ENCODE results near the gene CPT1A.
A peak's percentile ranks its signal among the peaks of the same experiment; 100 is the strongest.

The CPT1A gene

GRCh38 chr11:68845351-68846002 is 3.8 kb upstream of the CPT1A start:
- H3K4me1 ChIP-seq = peaks cover 22 to 46% (median 40%) of the 10 kb centered on the region in 10 experiments
- H3K4me2 ChIP-seq = peak overlapping the region in 5 of 11 experiments; percentile 95 to 99 (median 99); a peak in 8 of 22 replicates
- no peak overlapping the region for H3K4me3 ChIP-seq
- TF ChIP-seq Cebpa-rat (IDR thresholded peaks at IDR 0.05) = no peak
- H3K9me3 ChIP-seq (replicated peaks in 1 of 11) = no peaks in the 10 kb centered on the region
- no peak overlapping the region for H3K9ac ChIP-seq
- no peaks in the 10 kb centered on the region for H3K36me3 ChIP-seq
- H4K20me1 ChIP-seq = no peaks in the 10 kb centered on the region; a peak in 1 of 22 replicates
- peaks cover 0 to 34% (median 0%) of the 10 kb centered on the region in 11 experiments; a peak in 7 of 22 replicates for H3K27me3 ChIP-seq
- no peak overlapping the region for H3K27ac ChIP-seq

DNA sequence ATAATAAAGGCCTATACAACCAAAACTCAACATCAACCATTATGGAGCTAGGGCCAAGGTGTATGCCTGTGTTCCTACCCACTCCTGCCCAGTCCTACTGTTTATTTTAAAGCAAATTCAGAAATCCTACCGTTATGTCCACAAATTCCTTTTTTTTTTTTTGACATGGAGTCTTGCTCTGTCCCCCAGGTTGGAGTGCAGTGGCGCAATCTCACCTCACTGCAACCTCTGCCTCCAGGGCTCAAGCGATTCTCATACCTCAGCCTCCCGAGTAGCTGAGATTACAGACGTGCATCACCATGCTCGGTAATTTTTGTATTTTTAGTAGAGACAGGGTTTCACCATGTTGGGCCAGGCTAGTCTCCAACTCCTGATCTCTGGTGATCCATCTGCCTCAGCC is 3.1 kb upstream of the CPT1A start:
- Histone ChIP-seq H3K4me2 (peak overlapping the region in 9 of 11 experiments; percentile 95 to 99 (median 98); a peak in 16 of 22 replicates), H3K9me3 (replicated peaks in 1 of 11) (no peaks in the 10 kb centered on the region), H3K4me1 (peaks cover 29 to 52% (median 47%) of the 10 kb centered on the region in 10 experiments), H4K20me1 (peaks cover 0 to 5% (median 0%) of the 10 kb centered on the region in 11 experiments; a peak in 3 of 22 replicates), H3K4me3 (peak overlapping the region in 1 of 10 experiments; percentile 84; a peak in 1 of 20 replicates), H3K27me3 (peaks cover 0 to 34% (median 0%) of the 10 kb centered on the region in 11 experiments; a peak in 7 of 22 replicates), H3K9ac (no peak overlapping the region), H3K36me3 (no peaks in the 10 kb centered on the region), H3K27ac (no peak overlapping the region)
- TF ChIP-seq Cebpa-rat (IDR thresholded peaks at IDR 0.05) = no peak

GRCh38 chr11:68844376-68844775 is 2.7 kb upstream of the CPT1A start:
- Histone ChIP-seq H4K20me1 (peaks cover 0 to 9% (median 0%) of the 10 kb centered on the region in 11 experiments; a peak in 3 of 22 replicates), H3K27ac (peak overlapping the region in 3 of 11 experiments; percentile 2 to 96 (median 52); a peak in 2 of 22 replicates), H3K27me3 (peaks cover 0 to 34% (median 0%) of the 10 kb centered on the region in 11 experiments; a peak in 7 of 22 replicates), H3K4me3 (peak overlapping the region; percentile 62 to 84 (median 72); a peak in 19 of 20 replicates), H3K4me2 (peak overlapping the region; percentile 95 to 99 (median 98)), H3K9me3 (replicated peaks in 1 of 11) (no peaks in the 10 kb centered on the region), H3K4me1 (peaks cover 33 to 57% (median 51%) of the 10 kb centered on the region in 10 experiments), H3K36me3 (no peaks in the 10 kb centered on the region), H3K9ac (peak overlapping the region in 9 of 11 experiments; percentile 30 to 88 (median 84); a peak in 14 of 22 replicates)
- TF ChIP-seq Cebpa-rat (IDR thresholded peaks at IDR 0.05) = no peak

- no peak for TF ChIP-seq Cebpa-rat (IDR thresholded peaks at IDR 0.05)
- no peaks in the 10 kb centered on the region for H3K36me3 ChIP-seq
- H3K9ac ChIP-seq = peak overlapping the region in 10 of 11 experiments; percentile 30 to 88 (median 68); a peak in 18 of 22 replicates
- H3K4me1 ChIP-seq = peaks cover 34 to 57% (median 51%) of the 10 kb centered on the region in 10 experiments
- peaks cover 0 to 34% (median 0%) of the 10 kb centered on the region in 11 experiments; a peak in 7 of 22 replicates for H3K27me3 ChIP-seq
- H3K9me3 ChIP-seq (replicated peaks in 1 of 11) = no peaks in the 10 kb centered on the region
- peaks cover 0 to 10% (median 0%) of the 10 kb centered on the region in 11 experiments; a peak in 3 of 22 replicates for H4K20me1 ChIP-seq
- H3K4me3 ChIP-seq = peak overlapping the region; percentile 62 to 84 (median 72)
- H3K27ac ChIP-seq = peak overlapping the region in 5 of 11 experiments; percentile 2 to 96 (median 38); a peak in 8 of 22 replicates
- H3K4me2 ChIP-seq = peak overlapping the region; percentile 95 to 99 (median 98)
These were observed 2.1 kb upstream of the CPT1A start for GRCh38 chr11:68843703-68844312.

- Histone ChIP-seq H4K20me1 (peaks cover 0 to 10% (median 0%) of the 10 kb centered on the region in 11 experiments; a peak in 3 of 22 replicates), H3K4me2 (peak overlapping the region; percentile 95 to 99 (median 98)), H3K27me3 (peaks cover 0 to 34% (median 0%) of the 10 kb centered on the region in 11 experiments; a peak in 7 of 22 replicates), H3K36me3 (no peaks in the 10 kb centered on the region), H3K4me1 (peaks cover 40 to 64% (median 58%) of the 10 kb centered on the region in 10 experiments), H3K4me3 (peak overlapping the region; percentile 62 to 84 (median 72)), H3K9ac (peak overlapping the region; percentile 24 to 88 (median 84); a peak in 18 of 22 replicates), H3K27ac (peak overlapping the region in 7 of 11 experiments; percentile 2 to 96 (median 19); a peak in 9 of 22 replicates), H3K9me3 (replicated peaks in 1 of 11) (no peaks in the 10 kb centered on the region)
- no peak for TF ChIP-seq Cebpa-rat (IDR thresholded peaks at IDR 0.05)
These were observed 1.4 kb upstream of the CPT1A start for GRCh38 chr11:68843052-68843561.

DNA sequence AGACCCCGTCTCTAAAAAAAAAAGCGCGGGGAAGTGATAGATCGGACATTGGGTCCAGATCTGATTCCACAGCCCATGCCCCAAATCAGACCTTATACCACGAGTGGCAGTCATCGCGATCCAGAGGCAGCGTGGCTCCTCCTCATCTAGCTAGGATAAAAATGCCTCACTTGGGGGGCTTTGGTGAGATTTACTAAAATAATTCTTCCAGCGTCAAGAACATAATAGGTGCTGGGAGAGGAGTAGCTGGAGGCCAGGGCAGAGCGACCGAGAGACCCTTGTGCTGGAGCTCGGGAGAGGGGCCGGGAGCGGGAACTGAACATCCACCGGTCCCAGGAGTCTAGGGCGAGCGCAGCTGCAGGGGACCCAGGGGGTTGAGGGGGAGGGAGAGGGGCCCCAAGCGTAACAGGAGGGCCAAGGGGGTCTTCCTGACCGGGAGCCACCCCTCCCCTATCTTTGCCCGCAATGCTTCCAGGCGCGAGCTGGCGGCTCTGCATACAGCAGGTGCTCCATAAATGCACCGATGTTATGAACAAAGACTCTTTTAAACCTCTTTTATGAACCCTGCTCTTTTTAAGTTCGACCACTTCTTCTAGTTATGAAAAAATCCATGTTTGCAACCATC is 823 bp upstream of the CPT1A start:
- Histone ChIP-seq H3K27ac (peak overlapping the region in 7 of 11 experiments; percentile 3 to 96 (median 92); a peak in 11 of 22 replicates), H4K20me1 (peaks cover 0 to 10% (median 0%) of the 10 kb centered on the region in 11 experiments; a peak in 3 of 22 replicates), H3K4me3 (peak overlapping the region; percentile 62 to 84 (median 72)), H3K4me1 (peaks cover 46 to 70% (median 64%) of the 10 kb centered on the region in 10 experiments), H3K4me2 (peak overlapping the region; percentile 95 to 99 (median 98)), H3K9ac (peak overlapping the region; percentile 24 to 90 (median 84); a peak in 18 of 22 replicates), H3K27me3 (peaks cover 0 to 34% (median 0%) of the 10 kb centered on the region in 11 experiments; a peak in 7 of 22 replicates), H3K36me3 (no peaks in the 10 kb centered on the region), H3K9me3 (replicated peaks in 1 of 11) (no peaks in the 10 kb centered on the region)
- no peak for TF ChIP-seq Cebpa-rat (IDR thresholded peaks at IDR 0.05)

DNA sequence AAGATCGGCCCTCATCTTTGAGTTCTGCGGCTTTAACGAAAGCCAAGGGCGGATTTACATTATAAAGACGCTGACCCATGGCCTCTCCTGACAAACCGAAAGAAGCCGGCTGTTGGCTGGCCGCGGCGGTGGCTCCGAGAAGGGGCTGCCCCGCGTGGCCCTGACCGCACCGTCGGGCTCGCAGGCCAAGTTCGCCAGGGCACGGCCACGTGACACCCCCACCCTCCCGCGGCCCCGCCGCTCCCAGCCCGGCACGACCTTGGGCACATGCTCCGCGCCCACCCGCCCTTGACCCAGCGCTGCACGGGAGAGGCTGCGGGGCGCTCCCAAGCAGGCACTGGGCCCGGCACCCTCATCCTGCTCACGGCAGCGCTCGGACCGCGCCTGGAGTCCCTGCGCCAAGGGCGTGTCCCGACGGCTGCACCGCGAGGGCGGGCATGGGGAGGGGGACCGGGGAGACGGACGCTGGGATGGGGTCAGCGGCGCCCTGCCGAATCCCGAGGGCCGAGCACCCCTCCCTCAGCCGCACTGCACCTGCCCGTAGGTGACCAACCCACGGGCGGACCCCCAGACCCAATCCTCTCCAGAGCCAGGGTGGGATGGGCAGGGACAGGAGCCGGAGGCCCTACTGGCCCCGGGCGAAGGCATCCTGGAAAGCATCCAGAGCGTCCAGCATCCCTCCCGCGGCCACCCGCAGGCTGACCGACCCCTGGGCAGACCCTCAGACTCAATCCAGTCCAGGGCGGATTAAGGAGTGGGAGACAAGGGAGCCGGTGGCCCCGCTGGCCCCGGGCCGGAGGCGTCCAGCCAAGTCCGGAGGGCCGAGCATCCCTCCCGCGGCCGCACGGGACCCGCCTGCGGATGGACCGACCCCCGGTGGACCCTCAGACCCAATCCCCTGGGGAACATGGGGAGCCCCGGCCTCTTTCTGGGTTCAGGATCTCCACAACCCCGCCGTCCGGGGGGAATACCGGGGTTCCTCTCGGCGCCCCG is 759 bp downstream of the CPT1A start:
- Histone ChIP-seq H3K4me3 (peak overlapping the region; percentile 62 to 84 (median 72)), H4K20me1 (peaks cover 0 to 10% (median 0%) of the 10 kb centered on the region in 11 experiments; a peak in 5 of 22 replicates), H3K36me3 (no peaks in the 10 kb centered on the region; a peak in 1 of 22 replicates), H3K9ac (peak overlapping the region; percentile 62 to 90 (median 84); a peak in 21 of 22 replicates), H3K27me3 (peaks cover 0 to 34% (median 0%) of the 10 kb centered on the region in 11 experiments; a peak in 7 of 22 replicates), H3K4me2 (peak overlapping the region; percentile 95 to 99 (median 98)), H3K9me3 (replicated peaks in 1 of 11) (no peaks in the 10 kb centered on the region), H3K27ac (peak overlapping the region in 9 of 11 experiments; percentile 87 to 97 (median 94); a peak in 19 of 22 replicates), H3K4me1 (peaks cover 61 to 86% (median 80%) of the 10 kb centered on the region in 10 experiments)
- TF ChIP-seq Cebpa-rat (IDR thresholded peaks at IDR 0.05) = no peak
